Ovary (tissue), 9 donors: ENCODE measurements around the gene LMBR1. TPM values are rescaled to one million over a fixed set of nuclear protein-coding genes. Genes with fewer than 3 reads are reported as not detected.

Source experiments
- DNase-seq, 5 donors: peaks; one replicate each; pipeline ENCODE4 v3.0.0-alpha.2; 2019 to 2020
- H3K27ac ChIP-seq, 2 donors: fragments of 200-600 bp; one replicate each; pipeline versions ENCODE4 v1.5.1 to v1.8.0; 2019 to 2022
- H3K27me3 ChIP-seq: fragments of 200-600 bp; one replicate; pipeline ENCODE4 v1.8.0; 2022
- H3K36me3 ChIP-seq: fragments of 200-600 bp; sonication (generic); one replicate; pipeline ENCODE4 v1.5.1; 2019
- H3K4me1 ChIP-seq: one replicate; pipeline ENCODE4 v1.8.1; 2013; ENCODE audit warnings: mild to moderate bottlenecking, moderate library complexity; ENCODE audit not compliant: insufficient read depth
- H3K4me3 ChIP-seq: fragments of 200-600 bp; sonication (generic); one replicate; pipeline ENCODE4 v1.5.1; 2017
- H3K9me3 ChIP-seq, 2 donors: fragments of 200-600 bp in 1 of 2; sonication (generic) in 1 of 2; one replicate each; pipeline versions ENCODE4 v1.5.1 to v1.8.1; 2013 to 2019; ENCODE audit warnings: mild to moderate bottlenecking in 1 of 2, moderate library complexity in 1 of 2
- CTCF ChIP-seq, 3 donors: fragments of 450-650 bp in 2 of 3; fragments of 200-600 bp in 1 of 3; IDR thresholded peaks; one replicate each; pipeline versions ENCODE4 v1.5.1 to v1.8.0; 2016 to 2022; ENCODE audit warnings: antibody characterized with exemption in 3 of 3, mild to moderate bottlenecking in 1 of 3
- EP300 ChIP-seq: sonication (generic); formaldehyde crosslinking; IDR thresholded peaks from one replicate; pipeline ENCODE4 v1.6.1; 2017; ENCODE audit warnings: antibody characterized with exemption
- POLR2A ChIP-seq: fragments of 450-650 bp; IDR thresholded peaks from one replicate; pipeline ENCODE4 v1.6.1; 2017; ENCODE audit warnings: antibody characterized with exemption, mild to moderate bottlenecking, moderate library complexity
- WGBS, 3 donors: extraction: QIAGEN DNeasy Blood & Tissue Kit in 1 of 3; methylation state at CpG; one replicate each; pipeline versions ENCODE4 v1.1.5 to v1.1.7; 2013 to 2017; 5-methylcytosine and 5-hydroxymethylcytosine counted together
- intact Hi-C, 4 donors: fragments of 100-400 bp; cut with DNase I; formaldehyde crosslinking; loops; one replicate each; pipeline versions ENCODE4 v1.11.0 to v1.15.1; 2022 to 2023
- polyA plus RNA-seq, 2 donors: library from polyadenylated mRNA; stranded (reverse); fragments of 200-250 nt in 1 of 2; fragments of 350-450 nt in 1 of 2; fragmentation: Illumina TruSeq in 1 of 2; extraction: RNeasy Lipid Tissue Mini Kit (QIAGEN cat#74804) in 1 of 2; gene quantifications; one replicate each; pipeline ENCODE4 v1.2.3, GENCODE V29; 2013 to 2014
- small RNA-seq: library from RNA; depleted of rRNA; stranded (forward); fragments of <200 nt; gene quantifications from one replicate; pipeline ENCODE3, GENCODE V24; 2016
- total RNA-seq, 7 donors: library from RNA; depleted of rRNA in 2 of 7; stranded (reverse); fragments of >200 nt in 2 of 7; fragmentation: NEBNext Ultra II Directional in 3 of 7; extraction: Animal tissue kit (Norgen Biotek cat#: 25700) in 3 of 7; gene quantifications; one replicate each; pipeline versions ENCODE4 v1.1.0 to v1.2.4, GENCODE V29; 2016 to 2023
- donor health status: DM: no; HTN: no; CAD: no; lungs with moderate emphysema.
- donor health status: DM: no; HTN: no; CAD: no.
- donor health status: Bipolar disorder and iron deficiency.
- donor health status: DM: yes; HTN: yes; CAD: no.
- donor health status: DM: no; HTN: no; CAD: no.
- donor health status: DM: yes; HTN: yes; CAD: no.

The LMBR1 gene
- total and polyA plus RNA-seq, 9 donors: 20.0 to 77.1 (median 54.2) TPM

GRCh38 chr7:156634117-156634516, 258.9 kb downstream of the LMBR1 start:
- Histone ChIP-seq H3K36me3 (no peaks in the 10 kb centered on the region), H3K27me3 (no peaks in the 10 kb centered on the region), H3K4me1 (no peaks in the 10 kb centered on the region), H3K4me3 (no peak overlapping the region), H3K27ac (no peak overlapping the region), H3K9me3 (no peaks in the 10 kb centered on the region)
- DNase-seq: no peak
- intact Hi-C loops: no loop called here
- WGBS, 3 donors: 80 to 87% (median 83%) methylated on average over 3 of the region's 3 CpGs
- TF ChIP-seq CTCF (IDR thresholded peaks at IDR 0.05): no peak
- no peak for TF ChIP-seq EP300
- TF ChIP-seq POLR2A: no peak

GRCh38 chr7:156629873-156630272, 263.1 kb downstream of the LMBR1 start:
- intact Hi-C loops: no loop called here
- Histone ChIP-seq H3K9me3 (no peaks in the 10 kb centered on the region), H3K4me1 (no peaks in the 10 kb centered on the region), H3K27me3 (no peaks in the 10 kb centered on the region), H3K36me3 (no peaks in the 10 kb centered on the region), H3K27ac (no peak overlapping the region), H3K4me3 (no peak overlapping the region)
- no peak for DNase-seq
- WGBS, 3 donors: 96 to 100% (median 96%) methylated on average over 2 of the region's 2 CpGs
- TF ChIP-seq POLR2A: no peak
- TF ChIP-seq EP300: no peak
- no peak for TF ChIP-seq CTCF (IDR thresholded peaks at IDR 0.05)

GRCh38 chr7:156628562-156628961, 264.4 kb downstream of the LMBR1 start:
- Histone ChIP-seq H3K9me3 (no peaks in the 10 kb centered on the region), H3K27me3 (no peaks in the 10 kb centered on the region), H3K4me3 (no peak overlapping the region), H3K36me3 (no peaks in the 10 kb centered on the region), H3K4me1 (no peaks in the 10 kb centered on the region), H3K27ac (no peak overlapping the region)
- intact Hi-C loops: no loop called here
- no peak for TF ChIP-seq POLR2A
- no peak for TF ChIP-seq CTCF (IDR thresholded peaks at IDR 0.05)
- TF ChIP-seq EP300: no peak
- no peak for DNase-seq

Small RNAs within 50 kb of the gene (small RNA-seq; reads per million reads assigned to genes)
- gene RNU4-31P: not detected

Other genes starting within 250 kb of the LMBR1 start
- gene NOM1, start 56.5 kb upstream of the LMBR1 start, total RNA-seq: 10 to 100 TPM; 12.6 to 26.5 (median 15.6) TPM
- gene NOM1, start 56.5 kb upstream of the LMBR1 start, polyA plus RNA-seq: 10 to 100 TPM in 1 of 2 donors, 1 to 10 TPM in 1; 7.7 to 12.7 TPM
- gene MNX1, start 117.5 kb upstream of the LMBR1 start, total RNA-seq: not detected
- not detected for gene MNX1, start 117.5 kb upstream of the LMBR1 start, polyA plus RNA-seq
- gene UBE3C, start 245.7 kb upstream of the LMBR1 start, total RNA-seq: 10 to 100 TPM; 41.9 to 62.7 (median 47.5) TPM
- 10 to 100 TPM; 21.5 to 40.3 TPM for gene UBE3C, start 245.7 kb upstream of the LMBR1 start, polyA plus RNA-seq